HepG2 (cell line): ENCODE data around the gene EPB41L5. TPM values are rescaled to one million over a fixed set of nuclear protein-coding genes. Genes with fewer than 3 reads are reported as not detected.

Experiments used
- ATAC-seq: fragments of 200-7000 bp; cut with Tn5 transposase; 3 replicates; pipeline ENCODE4 v1.9.1; 2020; ENCODE audit warnings: mild to moderate bottlenecking, moderate library complexity
- BruUV-seq: library from RNA; stranded (reverse); fragments of 400-500 nt; replicated peaks from 2 replicates; lab custom pipeline; 2021; lab: Mats Ljungman, UMichigan
- CTCF ChIA-PET: fragments of 300-600 bp; formaldehyde crosslinking; extraction: SDS; loops from one replicate; lab custom pipeline; 2021; ENCODE audit warnings: low total read pairs, inconsistent platforms, low intra/inter-chr PET ratio; lab: Yijun Ruan, JAX
- POLR2A ChIA-PET: fragments of 350-600 bp; sonication (Branson Sonifier 250); formaldehyde crosslinking; loops from one replicate; lab custom pipeline; 2020; ENCODE audit warnings: antibody characterized with exemption, inconsistent platforms; lab: Yijun Ruan, JAX
- DNase-seq: peaks from one replicate; pipeline ENCODE4 v3.0.0-alpha.2; 2015; ENCODE audit warnings: low spot score
- FAIRE-seq: peaks from 3 replicates; lab custom pipeline; 2011; peaks lifted over from hg19 to GRCh38; lab: Jason Lieb, UNC
- H2AFZ ChIP-seq: one replicate; pipeline ENCODE4 v1.6.1; 2011; ENCODE audit warnings: low read length, inconsistent platforms
- H3K27ac ChIP-seq: fragments of 300-600 bp; 3 replicates; pipeline ENCODE4 v1.8.0; 2011; ENCODE audit warnings: mixed run types, mild to moderate bottlenecking, mixed read lengths, low read length, inconsistent platforms; ENCODE audit not compliant: insufficient read depth; ENCODE audit errors: extremely low read length
- H3K27me3 ChIP-seq, 2 experiments: fragments of 200-600 bp in 1 of 2; 2 replicates in 1 of 2; 3 replicates in 1 of 2; pipeline versions ENCODE4 v1.6.0 to v1.8.0; 2011; ENCODE audit warnings: low read length in 2 of 2, mild to moderate bottlenecking in 2 of 2, moderate library complexity in 2 of 2, inconsistent platforms in 1 of 2; ENCODE audit not compliant: insufficient read depth in 2 of 2, control insufficient read depth in 1 of 2
- H3K36me3 ChIP-seq, 2 experiments: fragments of 200-600 bp in 1 of 2; replicated peaks in 1 of 2; 2 replicates in 1 of 2; 3 replicates in 1 of 2; pipeline versions ENCODE4 v1.5.1 to v1.8.0; 2011; ENCODE audit warnings: low read length in 2 of 2, inconsistent platforms in 1 of 2; ENCODE audit not compliant: insufficient read depth in 2 of 2, control insufficient read depth in 1 of 2
- H3K4me1 ChIP-seq: 2 replicates; pipeline ENCODE4 v1.5.1; 2012; ENCODE audit warnings: low read length, inconsistent platforms; ENCODE audit not compliant: insufficient read depth
- H3K4me2 ChIP-seq: 2 replicates; pipeline ENCODE4 v1.6.0; 2011; ENCODE audit warnings: low read depth, low read length, inconsistent platforms
- H3K4me3 ChIP-seq, 3 experiments: fragments of 200-600 bp in 1 of 3; sonication (generic), shearing (Covaris generic) in 1 of 3; replicated peaks in 1 of 3; 2 replicates each; pipeline ENCODE4 v1.5.1; 2011 to 2016; ENCODE audit warnings: low read length in 3 of 3, inconsistent platforms in 2 of 3, low read depth in 2 of 3, mild to moderate bottlenecking in 2 of 3, control low read depth in 1 of 3, mixed read lengths in 1 of 3; ENCODE audit not compliant: insufficient read depth in 1 of 3
- H3K79me2 ChIP-seq: one replicate; pipeline ENCODE4 v1.6.1; 2011; ENCODE audit warnings: low read length, inconsistent platforms; ENCODE audit not compliant: insufficient read depth
- H3K9ac ChIP-seq: 2 replicates; pipeline ENCODE4 v1.6.0; 2011; ENCODE audit warnings: mild to moderate bottlenecking, low read depth, low read length, inconsistent platforms; ENCODE audit not compliant: insufficient read depth
- H3K9me3 ChIP-seq: 2 replicates; pipeline ENCODE4 v1.5.1; 2012; ENCODE audit warnings: mild to moderate bottlenecking, low read length
- H4K20me1 ChIP-seq: 2 replicates; pipeline ENCODE4 v1.6.0; 2011; ENCODE audit warnings: inconsistent platforms, mild to moderate bottlenecking, low read length, moderate library complexity; ENCODE audit not compliant: insufficient read depth
- ELF1 ChIP-seq: sonication (generic); formaldehyde crosslinking; IDR thresholded peaks from 2 replicates; pipeline ENCODE4 v1.4.0; 2020; ENCODE audit warnings: missing genetic modification reagents
- EP300 ChIP-seq, 3 experiments: sonication (generic) in 1 of 3; formaldehyde crosslinking in 1 of 3; IDR thresholded peaks; 2 replicates each; pipeline versions ENCODE4 v1.5.1 to v1.6.1; 2011 to 2020; ENCODE audit warnings: low read depth in 2 of 3, low read length in 2 of 3, borderline replicate concordance in 1 of 3, improper control_type of control experiment in 1 of 3, mild to moderate bottlenecking in 1 of 3, missing genetic modification reagents in 1 of 3, moderate library complexity in 1 of 3
- KDM5B ChIP-seq: sonication (generic); formaldehyde crosslinking; IDR thresholded peaks from 2 replicates; pipeline ENCODE4 v1.4.0; 2020; ENCODE audit warnings: missing genetic modification reagents, mild to moderate bottlenecking, borderline replicate concordance
- KLF6 ChIP-seq: IDR thresholded peaks from 2 replicates; pipeline ENCODE4 v1.8.0; 2016; ENCODE audit warnings: missing biosample characterization, missing genetic modification reagents
- NR2F6 ChIP-seq, 2 experiments: IDR thresholded peaks; 2 replicates each; pipeline ENCODE4 v1.6.1; 2016; ENCODE audit warnings: antibody characterized with exemption in 1 of 2, mild to moderate bottlenecking in 1 of 2
- SP4 ChIP-seq: sonication (generic); formaldehyde crosslinking; IDR thresholded peaks from 2 replicates; pipeline ENCODE4 v1.8.1; 2023; ENCODE audit warnings: mild to moderate bottlenecking, missing genetic modification reagents
- ZNF24 ChIP-seq: fragments of 450-650 bp; IDR thresholded peaks from 2 replicates; pipeline ENCODE4 v1.6.1; 2017; ENCODE audit warnings: antibody characterized with exemption, mild to moderate bottlenecking
- ZNF547 ChIP-seq: sonication (generic); formaldehyde crosslinking; IDR thresholded peaks from 2 replicates; pipeline ENCODE4 v1.5.1; 2020; ENCODE audit warnings: mild to moderate bottlenecking, missing genetic modification reagents
- ZNF572 ChIP-seq: sonication (generic); formaldehyde crosslinking; IDR thresholded peaks from 2 replicates; pipeline ENCODE4 v1.5.1; 2020; ENCODE audit warnings: mild to moderate bottlenecking, missing genetic modification reagents
- ZNF7 ChIP-seq: IDR thresholded peaks from 2 replicates; pipeline ENCODE4 v1.6.1; 2016; ENCODE audit warnings: missing biosample characterization, missing genetic modification reagents
- ZNF761 ChIP-seq: sonication (generic); formaldehyde crosslinking; conservative IDR thresholded peaks from 2 replicates; pipeline ENCODE4 v1.4.0; 2020; ENCODE audit warnings: mild to moderate bottlenecking, missing genetic modification reagents
- WGBS: methylation state at CpG from one replicate; pipeline ENCODE4 v1.1.6; 2017; ENCODE audit warnings: low lambda C conversion rate; 5-methylcytosine and 5-hydroxymethylcytosine counted together
- in situ Hi-C: cut with HindIII; loops from 2 replicates; pipeline ENCODE4 v1.10.0; 2017; ENCODE audit warnings: low pct_unique_long_range_greater_than_20kb; ENCODE audit not compliant: extremely low pct_ligation_motif_present
- intact Hi-C: fragments of 100-400 bp; cut with micrococcal nuclease; formaldehyde crosslinking; loops from one replicate; pipeline ENCODE4 v1.10.0; 2022; ENCODE audit not compliant: unreplicated experiment
- polyA plus RNA-seq, 8 experiments: library from polyadenylated mRNA; depleted of rRNA in 3 of 8; stranded (reverse) in 7 of 8; unstranded in 1 of 8; fragments of >200 nt; fragmentation: Illumina TruSeq in 4 of 8; extraction: Trizol in 4 of 8; gene quantifications; 2 replicates each; pipeline versions ENCODE4 v1.2.1 to v1.2.3, GENCODE V29; 2011 to 2016; ENCODE audit warnings: low read depth in 4 of 8, missing spikeins in 1 of 8, mixed read lengths in 1 of 8; ENCODE audit not compliant: insufficient read depth in 1 of 8
- total RNA-seq, 5 experiments: library from RNA; depleted of rRNA; stranded (reverse); fragments of >200 nt; fragmentation: Illumina TruSeq; extraction: Trizol; gene quantifications; 2 replicates each; pipeline ENCODE4 v1.2.3, GENCODE V29; 2016; ENCODE audit warnings: low read depth in 1 of 5
- TF ChIP-seq, protein P1 (sequence below): sonication (generic); formaldehyde crosslinking; IDR thresholded peaks from 2 replicates; pipeline ENCODE4 v1.4.0; 2020; ENCODE audit warnings: missing genetic modification reagents, borderline replicate concordance
- TF ChIP-seq, protein P2 (sequence below): sonication (generic); formaldehyde crosslinking; IDR thresholded peaks from 2 replicates; pipeline ENCODE4 v1.5.0; 2020; ENCODE audit warnings: missing genetic modification reagents, mild to moderate bottlenecking, borderline replicate concordance
- TF ChIP-seq, protein P3 (sequence below): IDR thresholded peaks from 2 replicates; pipeline ENCODE4 v1.6.1; 2016; ENCODE audit warnings: missing compliant biosample characterization, missing genetic modification reagents, borderline replicate concordance
- TF ChIP-seq, protein P4 (sequence below): IDR thresholded peaks from 2 replicates; pipeline ENCODE4 v1.6.1; 2016; ENCODE audit warnings: missing biosample characterization, missing genetic modification reagents, low read depth

EPB41L5 gene
- total and polyA plus RNA-seq, 2 of the 13 experiments (the other 11 are each of a cell fraction or from before 2014, with no cell fraction given): 40.5 to 47.5 TPM

DNA sequence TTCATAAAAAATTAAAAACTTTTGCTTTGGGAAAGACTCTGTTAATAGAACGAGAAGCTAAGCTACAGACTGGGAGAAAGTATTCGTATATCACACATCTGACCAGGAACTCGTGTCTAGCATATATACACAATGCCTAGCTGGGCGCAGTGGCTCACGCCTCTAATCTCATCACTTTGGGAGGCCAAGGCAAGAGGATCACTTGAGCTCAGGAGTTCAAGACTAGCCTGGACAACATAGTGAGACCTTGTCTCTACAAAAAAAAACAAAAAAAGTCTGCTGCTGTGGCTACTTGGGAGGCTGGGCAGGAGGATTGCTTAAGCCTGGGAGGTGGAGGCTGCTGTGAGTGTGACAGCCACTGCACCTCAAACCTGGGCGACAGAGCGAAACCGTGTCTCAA, 46.6 kb downstream of the EPB41L5 start (continued):
- TF ChIP-seq KLF6 (CRISPR knock-in tag): no peak
- TF ChIP-seq, protein P1, sequence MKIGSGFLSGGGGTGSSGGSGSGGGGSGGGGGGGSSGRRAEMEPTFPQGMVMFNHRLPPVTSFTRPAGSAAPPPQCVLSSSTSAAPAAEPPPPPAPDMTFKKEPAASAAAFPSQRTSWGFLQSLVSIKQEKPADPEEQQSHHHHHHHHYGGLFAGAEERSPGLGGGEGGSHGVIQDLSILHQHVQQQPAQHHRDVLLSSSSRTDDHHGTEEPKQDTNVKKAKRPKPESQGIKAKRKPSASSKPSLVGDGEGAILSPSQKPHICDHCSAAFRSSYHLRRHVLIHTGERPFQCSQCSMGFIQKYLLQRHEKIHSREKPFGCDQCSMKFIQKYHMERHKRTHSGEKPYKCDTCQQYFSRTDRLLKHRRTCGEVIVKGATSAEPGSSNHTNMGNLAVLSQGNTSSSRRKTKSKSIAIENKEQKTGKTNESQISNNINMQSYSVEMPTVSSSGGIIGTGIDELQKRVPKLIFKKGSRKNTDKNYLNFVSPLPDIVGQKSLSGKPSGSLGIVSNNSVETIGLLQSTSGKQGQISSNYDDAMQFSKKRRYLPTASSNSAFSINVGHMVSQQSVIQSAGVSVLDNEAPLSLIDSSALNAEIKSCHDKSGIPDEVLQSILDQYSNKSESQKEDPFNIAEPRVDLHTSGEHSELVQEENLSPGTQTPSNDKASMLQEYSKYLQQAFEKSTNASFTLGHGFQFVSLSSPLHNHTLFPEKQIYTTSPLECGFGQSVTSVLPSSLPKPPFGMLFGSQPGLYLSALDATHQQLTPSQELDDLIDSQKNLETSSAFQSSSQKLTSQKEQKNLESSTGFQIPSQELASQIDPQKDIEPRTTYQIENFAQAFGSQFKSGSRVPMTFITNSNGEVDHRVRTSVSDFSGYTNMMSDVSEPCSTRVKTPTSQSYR (CRISPR knock-in tag): no peak

DNA sequence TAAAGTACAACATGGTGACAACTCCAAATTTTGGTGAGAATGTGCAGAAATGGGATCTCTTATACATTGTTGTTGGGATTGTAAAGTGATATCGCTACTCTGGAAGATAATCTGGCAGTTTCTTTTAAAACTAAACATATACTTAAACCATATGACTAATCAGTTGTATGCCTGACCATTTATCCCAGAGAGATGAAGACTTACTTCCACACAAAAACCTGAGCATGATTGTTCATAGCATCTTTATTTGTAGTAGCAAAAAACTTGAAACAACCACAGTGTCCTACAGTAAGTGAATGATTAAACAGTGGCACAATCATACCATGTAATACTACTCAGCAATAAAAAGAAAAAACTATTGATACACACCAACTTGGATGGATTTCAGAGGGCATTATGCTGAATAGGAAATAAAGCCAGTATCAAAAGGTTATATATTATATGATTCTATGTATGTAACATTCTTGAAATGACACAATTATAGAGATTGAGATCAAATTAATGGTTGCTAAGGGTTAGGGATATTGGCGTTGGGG, 47.3 kb downstream of the EPB41L5 start:
- H3K36me3 ChIP-seq: peaks cover 1 to 7% of the 10 kb centered on the region in 2 experiments; a peak in 1 of 5 replicates
- H2AFZ ChIP-seq: no peak overlapping the region
- POLR2A ChIA-PET: no interaction called here
- in situ Hi-C loops: no loop called here
- H3K4me2 ChIP-seq: no peak overlapping the region
- no peaks in the 10 kb centered on the region for H3K27me3 ChIP-seq
- ATAC-seq (no peak), FAIRE-seq (no peak), DNase-seq (no peak)
- CTCF ChIA-PET: no interaction called here
- no peak overlapping the region for H3K4me3 ChIP-seq
- peaks cover 30% of the 10 kb centered on the region for H3K4me1 ChIP-seq
- BruUV-seq: TSS peak; percentile 16
- TF ChIP-seq ELF1 (CRISPR knock-in tag): no peak
- TF ChIP-seq ZNF24: no peak
- TF ChIP-seq, protein P2, sequence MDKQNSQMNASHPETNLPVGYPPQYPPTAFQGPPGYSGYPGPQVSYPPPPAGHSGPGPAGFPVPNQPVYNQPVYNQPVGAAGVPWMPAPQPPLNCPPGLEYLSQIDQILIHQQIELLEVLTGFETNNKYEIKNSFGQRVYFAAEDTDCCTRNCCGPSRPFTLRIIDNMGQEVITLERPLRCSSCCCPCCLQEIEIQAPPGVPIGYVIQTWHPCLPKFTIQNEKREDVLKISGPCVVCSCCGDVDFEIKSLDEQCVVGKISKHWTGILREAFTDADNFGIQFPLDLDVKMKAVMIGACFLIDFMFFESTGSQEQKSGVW (CRISPR knock-in tag): no peak
- TF ChIP-seq, protein P3, sequence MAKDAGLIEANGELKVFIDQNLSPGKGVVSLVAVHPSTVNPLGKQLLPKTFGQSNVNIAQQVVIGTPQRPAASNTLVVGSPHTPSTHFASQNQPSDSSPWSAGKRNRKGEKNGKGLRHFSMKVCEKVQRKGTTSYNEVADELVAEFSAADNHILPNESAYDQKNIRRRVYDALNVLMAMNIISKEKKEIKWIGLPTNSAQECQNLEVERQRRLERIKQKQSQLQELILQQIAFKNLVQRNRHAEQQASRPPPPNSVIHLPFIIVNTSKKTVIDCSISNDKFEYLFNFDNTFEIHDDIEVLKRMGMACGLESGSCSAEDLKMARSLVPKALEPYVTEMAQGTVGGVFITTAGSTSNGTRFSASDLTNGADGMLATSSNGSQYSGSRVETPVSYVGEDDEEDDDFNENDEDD (CRISPR knock-in tag): no peak
- no peak for TF ChIP-seq ZNF547 (CRISPR knock-in tag)
- TF ChIP-seq ZNF761 (CRISPR knock-in tag): no peak
- TF ChIP-seq, protein P4, sequence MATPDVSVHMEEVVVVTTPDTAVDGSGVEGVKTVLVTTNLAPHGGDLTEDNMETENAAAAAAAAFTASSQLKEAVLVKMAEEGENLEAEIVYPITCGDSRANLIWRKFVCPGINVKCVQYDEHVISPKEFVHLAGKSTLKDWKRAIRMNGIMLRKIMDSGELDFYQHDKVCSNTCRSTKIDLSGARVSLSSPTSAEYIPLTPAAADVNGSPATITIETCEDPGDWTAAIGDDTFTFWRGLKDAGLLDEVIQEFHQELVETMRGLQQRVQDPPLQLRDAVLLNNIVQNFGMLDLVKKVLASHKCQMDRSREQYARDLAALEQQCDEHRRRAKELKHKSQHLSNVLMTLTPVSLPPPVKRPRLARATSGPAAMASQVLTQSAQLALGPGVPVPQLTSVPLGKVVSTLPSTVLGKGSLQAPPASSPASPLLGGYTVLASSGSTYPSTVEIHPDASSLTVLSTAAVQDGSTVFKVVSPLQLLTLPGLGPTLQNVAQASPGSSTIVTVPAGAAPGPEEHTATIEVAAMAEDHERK (CRISPR knock-in tag): no peak
- no peak for TF ChIP-seq NR2F6 (IDR thresholded peaks at IDR 0.05)
- no peak for TF ChIP-seq NR2F6 (CRISPR knock-in tag; IDR thresholded peaks at IDR 0.05)
- TF ChIP-seq SP4: no peak
- TF ChIP-seq KDM5B: no peak
- TF ChIP-seq EP300 (IDR thresholded peaks at IDR 0.05; ENCODE audit: low read depth in 2 of 2, low read length in 2 of 2): no peak
- no peak for TF ChIP-seq EP300 (CRISPR knock-in tag; IDR thresholded peaks at IDR 0.05; ENCODE audit: borderline replicate concordance)
- no peak for TF ChIP-seq ZNF572 (CRISPR knock-in tag)
- TF ChIP-seq ZNF7 (CRISPR knock-in tag): no peak
- intact Hi-C loops: no loop called here
- H3K9ac ChIP-seq: no peak overlapping the region
- WGBS: 98% methylated on average over 2 of the region's 2 CpGs
- no peaks in the 10 kb centered on the region for H3K9me3 ChIP-seq
- peaks cover 26% of the 10 kb centered on the region for H3K79me2 ChIP-seq
- no peak overlapping the region for H3K27ac ChIP-seq
- no peaks in the 10 kb centered on the region for H4K20me1 ChIP-seq
